Activated CD4-positive, alpha-beta T cell treated with anti-CD3 and anti-CD28 coated beads, Interleukin-2, amount 50 U/mL, for 24 hours (primary cell): ENCODE results near the gene ZNF618.

Source experiments
- DNase-seq, 2 donors: peaks; one replicate each; pipeline ENCODE4 v3.0.0-alpha.2; 2020; ENCODE audit warnings: low read depth in 1 of 2, low spot score in 1 of 2

Gene ZNF618

GRCh38 chr9:113999256-114000062, 123.3 kb downstream of the ZNF618 start:
- DNase-seq = no peak

GRCh38 chr9:114000063-114000454, 124.0 kb downstream of the ZNF618 start:
- DNase-seq = no peak

- no peak for DNase-seq
Observed at GRCh38 chr9:114000671-114001409, 124.7 kb downstream of the ZNF618 start.

GRCh38 chr9:114001410-114001685, 125.2 kb downstream of the ZNF618 start:
- no peak for DNase-seq

- no peak for DNase-seq
Observed at GRCh38 chr9:114001794-114002261, 125.7 kb downstream of the ZNF618 start.

GRCh38 chr9:114002271-114002985, 126.3 kb downstream of the ZNF618 start:
- DNase-seq = no peak

DNA sequence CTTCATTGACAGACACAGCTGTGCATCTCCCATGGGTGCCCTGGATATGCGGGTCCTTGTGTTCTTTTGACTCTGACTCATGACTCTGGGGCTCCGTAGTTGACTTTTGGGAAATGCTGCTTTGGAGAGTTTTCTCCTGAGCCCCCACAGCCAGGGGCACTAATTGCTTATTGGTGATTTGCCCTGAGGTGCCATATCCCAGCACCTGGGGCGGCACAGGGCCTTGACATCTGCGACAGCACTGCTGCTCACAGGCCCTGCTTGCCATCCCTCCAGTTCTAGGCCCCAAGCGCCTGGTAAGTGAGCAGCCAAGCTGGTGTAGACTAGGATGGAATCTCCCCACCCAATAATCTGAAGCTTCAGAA, 126.9 kb downstream of the ZNF618 start:
- no peak for DNase-seq

DNA sequence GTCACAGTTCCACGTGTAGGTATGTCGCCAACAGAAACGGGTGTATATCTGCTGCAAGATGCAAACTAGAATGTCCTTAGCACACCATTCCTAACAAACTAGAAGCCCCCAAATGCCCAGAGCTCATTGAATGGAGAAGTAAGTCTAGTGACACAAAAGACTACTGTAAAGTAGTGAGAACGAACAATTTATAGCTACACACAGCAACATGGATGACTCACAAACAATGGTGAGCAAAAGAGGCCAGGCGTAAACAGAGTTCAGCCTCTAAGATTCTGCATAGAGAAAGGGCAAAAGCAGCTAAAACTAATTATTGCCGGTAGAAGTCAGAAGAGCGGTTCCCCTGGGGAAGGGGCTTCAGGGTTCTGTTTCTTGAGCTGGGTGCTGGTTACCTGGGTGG, 127.2 kb downstream of the ZNF618 start:
- DNase-seq = no peak

GRCh38 chr9:114003758-114004157, 127.6 kb downstream of the ZNF618 start:
- no peak for DNase-seq

DNA sequence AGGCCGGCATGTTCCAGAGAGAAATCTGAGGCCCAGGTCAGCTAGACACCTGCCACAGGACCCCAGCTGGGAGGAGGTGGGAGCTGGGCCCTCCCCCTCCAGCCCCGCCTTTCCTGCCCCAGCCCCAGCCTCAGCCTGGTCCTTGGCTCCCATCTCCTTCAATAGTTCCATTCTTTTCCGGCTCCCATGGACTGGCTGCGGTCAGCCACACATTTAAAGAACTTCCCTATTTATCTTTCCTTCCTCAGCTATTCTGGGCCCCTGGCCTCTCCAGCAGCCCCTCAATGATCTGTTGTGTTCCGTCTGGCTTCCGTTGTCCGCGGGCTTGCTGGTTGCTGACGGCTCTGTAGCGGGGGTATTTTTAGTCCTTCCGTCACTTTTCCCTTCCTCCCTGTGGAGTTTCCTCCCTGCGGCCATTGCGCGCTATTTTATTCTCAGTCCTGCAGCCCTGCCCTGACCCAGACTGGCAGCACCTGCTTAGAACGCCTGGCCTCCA, 128.2 kb downstream of the ZNF618 start:
- DNase-seq = no peak

DNA sequence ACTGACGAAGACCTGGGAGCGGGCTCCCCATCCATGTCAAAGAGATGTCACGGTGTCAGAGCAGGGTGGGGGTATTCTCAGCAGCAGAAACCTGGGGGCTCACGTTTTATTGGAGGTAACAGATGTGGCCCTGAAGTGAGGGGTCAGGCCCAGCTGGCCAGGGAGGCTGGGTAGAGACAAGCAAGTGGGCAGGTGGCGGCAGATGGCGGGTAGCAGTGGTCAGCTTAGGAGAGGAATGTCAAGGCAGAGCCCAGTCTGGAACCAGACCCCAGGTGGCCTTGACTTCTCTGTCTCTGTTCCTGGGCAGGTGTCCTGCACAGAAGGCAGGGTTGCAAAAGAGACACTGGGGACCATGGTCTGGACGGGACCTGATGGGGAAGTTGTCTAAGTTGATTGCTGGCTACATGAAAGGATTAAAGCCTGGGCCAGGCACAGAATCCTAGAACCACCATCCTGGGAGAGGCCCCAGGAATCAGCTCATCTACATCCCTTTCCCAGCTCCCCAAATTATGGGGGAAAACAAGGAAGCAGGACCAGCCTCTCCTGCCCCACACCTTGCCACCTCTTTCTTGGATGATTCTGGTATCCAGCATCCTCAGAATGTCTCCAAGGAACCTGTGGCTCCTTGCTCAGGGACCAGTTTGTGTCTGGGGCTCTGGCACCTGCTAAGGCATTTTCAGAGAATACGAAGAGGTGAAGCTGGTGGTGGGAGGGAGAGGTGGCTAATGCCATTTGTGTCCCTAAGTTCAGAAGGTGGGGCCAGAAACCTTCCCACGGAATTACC, 129.5 kb downstream of the ZNF618 start:
- no peak for DNase-seq

- no peak for DNase-seq
Observed at GRCh38 chr9:114006155-114006550, 130.0 kb downstream of the ZNF618 start.

DNA sequence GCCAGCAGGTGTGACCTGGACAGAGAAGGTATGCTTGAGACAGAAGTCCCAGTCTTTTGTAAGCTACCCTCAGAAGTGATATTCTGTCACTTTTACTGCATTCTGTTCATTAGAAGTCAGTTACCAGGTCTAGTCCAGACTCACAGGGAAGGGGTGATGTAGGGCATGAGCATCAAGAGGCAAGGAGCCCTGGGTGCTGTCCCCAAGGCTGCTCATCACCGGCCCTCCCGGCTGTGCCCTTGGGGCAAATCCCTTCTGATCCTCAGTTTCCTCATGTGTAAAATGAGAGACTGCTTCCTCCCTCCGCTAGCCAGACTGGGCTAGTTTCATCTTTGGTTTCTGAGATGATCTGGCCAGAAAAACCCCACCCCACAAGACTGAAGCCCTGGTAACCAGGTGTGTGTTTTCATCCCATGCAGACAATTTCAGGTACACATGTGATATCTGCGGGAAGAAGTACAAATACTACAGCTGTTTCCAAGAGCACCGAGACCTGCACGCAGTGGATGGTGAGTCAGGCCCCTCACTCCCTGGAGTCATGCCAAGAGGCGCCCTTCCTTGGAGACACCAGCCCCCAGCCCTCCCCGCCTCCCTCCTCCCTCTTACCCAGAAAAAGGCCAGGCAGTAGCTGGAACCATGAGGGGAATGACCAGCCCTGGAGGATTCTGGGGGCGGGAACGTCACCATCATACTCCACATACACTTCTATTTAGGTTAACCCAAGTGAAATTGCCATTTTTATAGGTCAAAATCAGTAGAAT, 131.0 kb downstream of the ZNF618 start:
- no peak for DNase-seq

- DNase-seq = no peak
Observed at GRCh38 chr9:114007991-114008666, 132.0 kb downstream of the ZNF618 start.

GRCh38 chr9:114008667-114009410, 132.7 kb downstream of the ZNF618 start:
- DNase-seq = no peak

DNA sequence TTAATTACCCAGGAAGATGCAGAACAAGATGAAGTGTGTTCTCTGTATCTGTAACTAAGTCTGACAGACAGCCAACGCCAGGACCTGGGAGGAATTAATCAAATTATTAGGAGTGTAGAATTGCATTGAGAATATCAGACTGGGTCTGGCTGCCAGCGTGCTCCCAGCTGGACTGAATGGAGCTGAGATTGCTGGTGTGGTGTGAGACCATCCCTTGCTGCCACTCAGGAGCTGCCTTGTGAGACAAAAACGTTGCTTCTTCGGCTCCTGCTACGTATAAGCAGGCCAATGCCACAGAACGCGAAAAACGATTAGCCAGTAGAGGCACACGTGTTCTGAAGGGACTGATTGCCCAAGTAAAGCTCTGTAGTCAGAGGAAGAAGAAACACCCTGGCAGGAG, 135.2 kb downstream of the ZNF618 start:
- DNase-seq = no peak

DNA sequence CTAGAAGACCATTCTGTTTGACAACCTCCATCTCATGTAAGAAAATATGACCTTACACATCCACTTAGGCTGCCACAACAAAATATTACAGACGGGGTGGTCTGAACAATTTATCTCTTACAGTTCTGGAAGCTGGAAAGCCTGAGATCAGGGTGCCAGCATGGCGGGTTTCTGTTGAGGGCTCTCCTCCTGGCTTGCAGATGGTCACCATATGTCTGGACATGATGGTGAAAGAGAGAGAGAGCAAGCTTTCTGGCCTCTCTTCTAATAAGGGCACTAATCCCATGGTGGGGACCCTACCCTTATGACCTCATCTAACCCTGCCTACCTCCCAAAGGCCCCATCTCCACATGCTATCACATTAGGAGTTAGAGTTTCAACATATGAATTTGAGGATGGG, 136.0 kb downstream of the ZNF618 start:
- no peak for DNase-seq

DNA sequence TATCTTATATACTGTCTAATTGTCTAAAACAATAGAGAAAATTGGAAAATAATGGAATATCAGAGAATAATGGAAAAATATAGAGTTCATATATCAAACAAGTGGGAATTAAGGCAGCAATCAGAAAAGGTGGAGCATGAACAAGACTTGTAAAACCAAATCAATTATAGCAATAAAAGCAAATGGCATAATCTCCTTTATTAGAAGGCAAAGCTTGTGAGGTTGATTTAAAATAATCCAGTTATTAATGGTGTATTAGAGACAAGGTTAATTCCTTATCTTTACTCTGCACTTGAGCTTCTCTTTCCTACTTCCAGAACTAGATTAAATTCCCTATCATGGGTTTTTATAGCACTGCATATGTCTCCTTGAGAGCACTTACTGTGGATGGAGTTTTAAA, 137.9 kb downstream of the ZNF618 start:
- DNase-seq = no peak

DNA sequence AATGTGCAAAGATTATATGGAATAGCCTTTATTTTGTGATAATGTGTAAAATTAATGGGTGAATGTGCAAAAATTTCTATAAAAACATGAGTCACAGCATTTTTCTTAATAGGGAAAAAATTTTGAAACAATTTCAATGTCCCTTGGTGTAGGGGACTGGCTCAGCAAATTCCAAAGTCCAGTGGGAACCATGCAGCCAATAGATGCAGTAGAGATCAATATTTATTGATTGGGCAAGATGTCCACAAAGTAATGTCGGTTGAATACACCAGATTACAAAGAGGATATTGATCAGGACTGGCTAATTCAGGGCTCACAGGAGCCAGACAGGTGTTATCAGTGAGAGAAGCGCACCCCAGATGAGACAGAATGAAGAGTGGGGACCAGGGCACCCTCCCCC, 139.5 kb downstream of the ZNF618 start:
- DNase-seq = no peak
